A549 (cell line): ENCODE measurements around the gene IQUB.

Experiments used
- BHLHE40 ChIP-seq: IDR thresholded peaks from 2 replicates; pipeline ENCODE4 v1.6.1; 2012; ENCODE audit warnings: low read depth, low read length, inconsistent platforms
- CBX8 ChIP-seq: fragments of 200-600 bp; sonication (generic); IDR thresholded peaks from 2 replicates; pipeline ENCODE4 v1.6.1; 2016
- CHD2 ChIP-seq: fragments of 150-350 bp; IDR thresholded peaks from 2 replicates; pipeline ENCODE4 v1.6.1; 2014; ENCODE audit warnings: low read length; ENCODE audit not compliant: partially characterized antibody
- ESRRA ChIP-seq: fragments of 150-350 bp; IDR thresholded peaks from 2 replicates; pipeline ENCODE4 v1.6.1; 2014; ENCODE audit warnings: mild to moderate bottlenecking, low read length, borderline replicate concordance
- HDAC2 ChIP-seq: fragments of 200-600 bp; sonication (generic); IDR thresholded peaks from 2 replicates; pipeline ENCODE4 v1.6.1; 2016
- KDM5A ChIP-seq: fragments of 200-600 bp; sonication (generic); IDR thresholded peaks from 2 replicates; pipeline ENCODE4 v1.6.1; 2016; ENCODE audit warnings: antibody characterized with exemption, mild to moderate bottlenecking
- MYC ChIP-seq: IDR thresholded peaks from 2 replicates; pipeline ENCODE4 v1.6.1; 2012; ENCODE audit warnings: mild to moderate bottlenecking, inconsistent platforms, low read length, improper control_type of control experiment, borderline replicate concordance
- ZFP36 ChIP-seq: fragments of 450-650 bp; IDR thresholded peaks from 2 replicates; pipeline ENCODE4 v1.6.1; 2014; ENCODE audit warnings: borderline replicate concordance; ENCODE audit not compliant: partially characterized antibody
- TF ChIP-seq, protein P1 (sequence below): fragments of >200 bp; sonication (Bioruptor Twin); formaldehyde crosslinking; IDR thresholded peaks from 3 replicates; pipeline ENCODE4 v1.5.1; 2016
- TF ChIP-seq, protein P2 (sequence below): fragments of >200 bp; sonication (Bioruptor Twin); formaldehyde crosslinking; IDR thresholded peaks from 3 replicates; pipeline ENCODE4 v1.6.1; 2016
- TF ChIP-seq, protein P3 (sequence below): IDR thresholded peaks from 2 replicates; pipeline ENCODE4 v1.6.1; 2012
- TF ChIP-seq, protein P4 (sequence below): fragments of 450-650 bp; IDR thresholded peaks from 2 replicates; pipeline ENCODE4 v1.6.1; 2014; ENCODE audit warnings: antibody characterized with exemption

DNA sequence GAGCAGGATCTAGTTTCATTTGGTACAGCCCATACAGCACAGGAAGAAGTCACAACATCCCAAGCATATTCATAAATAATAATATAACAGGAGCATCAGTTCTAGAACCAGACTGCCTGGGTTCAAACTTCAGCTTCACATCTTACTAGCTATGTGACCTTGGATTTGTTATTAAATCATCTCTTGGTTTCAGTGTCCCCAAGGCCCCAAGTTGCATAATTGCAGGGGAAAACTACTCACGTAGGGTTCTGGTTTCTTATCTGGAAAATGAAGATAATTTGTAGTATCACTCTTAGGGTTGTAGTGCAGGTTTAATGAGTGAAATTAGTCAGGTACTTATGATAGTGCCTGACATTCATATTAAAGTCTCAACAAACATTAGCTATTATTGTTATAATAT, 5.5 kb upstream of the IQUB start:
- TF ChIP-seq, protein P1, sequence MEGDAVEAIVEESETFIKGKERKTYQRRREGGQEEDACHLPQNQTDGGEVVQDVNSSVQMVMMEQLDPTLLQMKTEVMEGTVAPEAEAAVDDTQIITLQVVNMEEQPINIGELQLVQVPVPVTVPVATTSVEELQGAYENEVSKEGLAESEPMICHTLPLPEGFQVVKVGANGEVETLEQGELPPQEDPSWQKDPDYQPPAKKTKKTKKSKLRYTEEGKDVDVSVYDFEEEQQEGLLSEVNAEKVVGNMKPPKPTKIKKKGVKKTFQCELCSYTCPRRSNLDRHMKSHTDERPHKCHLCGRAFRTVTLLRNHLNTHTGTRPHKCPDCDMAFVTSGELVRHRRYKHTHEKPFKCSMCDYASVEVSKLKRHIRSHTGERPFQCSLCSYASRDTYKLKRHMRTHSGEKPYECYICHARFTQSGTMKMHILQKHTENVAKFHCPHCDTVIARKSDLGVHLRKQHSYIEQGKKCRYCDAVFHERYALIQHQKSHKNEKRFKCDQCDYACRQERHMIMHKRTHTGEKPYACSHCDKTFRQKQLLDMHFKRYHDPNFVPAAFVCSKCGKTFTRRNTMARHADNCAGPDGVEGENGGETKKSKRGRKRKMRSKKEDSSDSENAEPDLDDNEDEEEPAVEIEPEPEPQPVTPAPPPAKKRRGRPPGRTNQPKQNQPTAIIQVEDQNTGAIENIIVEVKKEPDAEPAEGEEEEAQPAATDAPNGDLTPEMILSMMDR: no peak
- no peak for TF ChIP-seq ZFP36
- TF ChIP-seq BHLHE40: no peak
- TF ChIP-seq CBX8: no peak
- no peak for TF ChIP-seq MYC
- TF ChIP-seq, protein P2, sequence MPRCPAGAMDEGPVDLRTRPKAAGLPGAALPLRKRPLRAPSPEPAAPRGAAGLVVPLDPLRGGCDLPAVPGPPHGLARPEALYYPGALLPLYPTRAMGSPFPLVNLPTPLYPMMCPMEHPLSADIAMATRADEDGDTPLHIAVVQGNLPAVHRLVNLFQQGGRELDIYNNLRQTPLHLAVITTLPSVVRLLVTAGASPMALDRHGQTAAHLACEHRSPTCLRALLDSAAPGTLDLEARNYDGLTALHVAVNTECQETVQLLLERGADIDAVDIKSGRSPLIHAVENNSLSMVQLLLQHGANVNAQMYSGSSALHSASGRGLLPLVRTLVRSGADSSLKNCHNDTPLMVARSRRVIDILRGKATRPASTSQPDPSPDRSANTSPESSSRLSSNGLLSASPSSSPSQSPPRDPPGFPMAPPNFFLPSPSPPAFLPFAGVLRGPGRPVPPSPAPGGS: no peak
- TF ChIP-seq ESRRA: no peak
- TF ChIP-seq, protein P3, sequence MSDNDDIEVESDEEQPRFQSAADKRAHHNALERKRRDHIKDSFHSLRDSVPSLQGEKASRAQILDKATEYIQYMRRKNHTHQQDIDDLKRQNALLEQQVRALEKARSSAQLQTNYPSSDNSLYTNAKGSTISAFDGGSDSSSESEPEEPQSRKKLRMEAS: no peak
- TF ChIP-seq, protein P4, sequence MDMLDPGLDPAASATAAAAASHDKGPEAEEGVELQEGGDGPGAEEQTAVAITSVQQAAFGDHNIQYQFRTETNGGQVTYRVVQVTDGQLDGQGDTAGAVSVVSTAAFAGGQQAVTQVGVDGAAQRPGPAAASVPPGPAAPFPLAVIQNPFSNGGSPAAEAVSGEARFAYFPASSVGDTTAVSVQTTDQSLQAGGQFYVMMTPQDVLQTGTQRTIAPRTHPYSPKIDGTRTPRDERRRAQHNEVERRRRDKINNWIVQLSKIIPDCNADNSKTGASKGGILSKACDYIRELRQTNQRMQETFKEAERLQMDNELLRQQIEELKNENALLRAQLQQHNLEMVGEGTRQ: no peak
- no peak for TF ChIP-seq HDAC2
- TF ChIP-seq KDM5A: no peak
- no peak for TF ChIP-seq CHD2
